ENCODE results near the gene MINDY1.

Gene MINDY1

DNA sequence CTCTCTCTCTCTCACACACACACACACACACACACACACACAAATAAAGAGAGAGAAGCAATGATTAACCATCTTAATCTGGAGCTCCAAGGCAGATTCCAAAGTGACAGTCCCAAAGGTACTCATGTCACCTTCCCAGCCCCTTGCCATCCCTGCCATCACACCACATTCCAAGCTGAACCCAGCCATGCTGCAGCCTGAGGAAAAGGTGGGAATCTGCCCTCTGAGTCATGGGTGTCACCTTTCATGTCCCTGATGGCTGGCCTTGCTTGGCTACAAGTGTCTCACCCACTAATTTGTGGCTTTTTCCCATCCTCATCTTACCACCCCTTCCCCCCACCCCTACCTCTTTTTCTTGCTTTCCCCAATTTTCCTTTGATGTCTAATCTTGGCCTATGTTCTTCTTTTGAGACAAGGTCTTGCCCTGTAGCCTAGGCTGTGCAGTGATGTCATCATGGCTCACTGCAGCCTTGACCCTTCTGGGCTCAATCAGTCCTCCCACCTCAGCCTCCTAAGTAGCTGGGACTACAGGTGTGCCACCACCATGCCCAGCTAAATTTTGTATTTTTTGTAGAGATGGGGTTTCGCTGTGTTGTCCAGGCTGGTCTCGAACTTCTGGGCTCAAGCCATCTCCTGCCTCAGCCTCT is 21.4 kb downstream of the MINDY1 start:
- no peak for DNase-seq (ENCODE audit: low spot score)

DNA sequence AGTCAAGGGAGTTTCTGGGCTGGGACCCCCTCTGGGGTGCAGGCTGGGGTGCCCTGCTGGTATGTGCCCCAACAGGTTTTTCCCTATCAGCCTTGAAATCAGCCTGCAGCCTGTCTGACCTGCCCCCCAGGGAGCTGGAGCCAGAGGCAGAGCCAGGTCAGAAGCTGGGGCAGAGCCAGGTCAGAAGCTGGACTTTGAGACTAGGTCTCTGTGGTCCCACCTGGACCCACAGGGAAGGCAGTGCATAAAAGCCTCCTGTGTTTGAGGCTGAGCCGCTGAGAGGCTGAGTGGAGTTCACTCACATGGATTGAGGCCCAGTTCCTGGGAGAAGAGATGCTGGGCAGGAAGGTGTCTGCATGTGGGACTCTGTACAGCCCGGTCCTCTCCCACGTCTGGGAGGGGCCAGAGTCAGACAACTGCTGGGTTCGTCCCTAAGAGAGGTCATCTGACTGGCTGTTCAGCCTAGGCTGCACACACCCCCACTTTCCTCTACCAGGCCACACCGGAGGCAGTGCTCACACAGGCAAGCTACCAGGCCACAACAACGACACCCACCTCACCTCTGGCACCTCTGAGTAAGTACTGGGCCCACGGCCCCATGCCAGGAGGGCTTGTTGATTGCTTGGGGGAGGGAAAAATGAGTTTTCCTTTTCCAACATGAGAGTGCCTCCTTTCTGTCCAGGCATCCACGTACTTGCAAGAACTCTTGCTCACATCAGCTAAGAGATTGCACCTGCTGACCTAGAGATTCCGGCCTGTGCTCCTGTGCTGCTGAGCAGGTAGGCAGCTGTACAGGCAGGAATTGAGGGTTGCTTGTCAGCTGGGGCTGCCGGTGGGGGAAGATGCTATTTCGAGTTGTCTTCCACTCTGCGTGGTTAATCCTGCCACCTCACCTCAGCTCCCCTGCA is 24.6 kb downstream of the MINDY1 start, which contains the start of gene ANXA9:
Gene ANXA9 (plus strand): TSS at position 488 of the 908 bp plus-strand sequence. CDS start 814 bp downstream, outside the sequence.
- DNase-seq (ENCODE audit: low spot score) = no peak

DNA sequence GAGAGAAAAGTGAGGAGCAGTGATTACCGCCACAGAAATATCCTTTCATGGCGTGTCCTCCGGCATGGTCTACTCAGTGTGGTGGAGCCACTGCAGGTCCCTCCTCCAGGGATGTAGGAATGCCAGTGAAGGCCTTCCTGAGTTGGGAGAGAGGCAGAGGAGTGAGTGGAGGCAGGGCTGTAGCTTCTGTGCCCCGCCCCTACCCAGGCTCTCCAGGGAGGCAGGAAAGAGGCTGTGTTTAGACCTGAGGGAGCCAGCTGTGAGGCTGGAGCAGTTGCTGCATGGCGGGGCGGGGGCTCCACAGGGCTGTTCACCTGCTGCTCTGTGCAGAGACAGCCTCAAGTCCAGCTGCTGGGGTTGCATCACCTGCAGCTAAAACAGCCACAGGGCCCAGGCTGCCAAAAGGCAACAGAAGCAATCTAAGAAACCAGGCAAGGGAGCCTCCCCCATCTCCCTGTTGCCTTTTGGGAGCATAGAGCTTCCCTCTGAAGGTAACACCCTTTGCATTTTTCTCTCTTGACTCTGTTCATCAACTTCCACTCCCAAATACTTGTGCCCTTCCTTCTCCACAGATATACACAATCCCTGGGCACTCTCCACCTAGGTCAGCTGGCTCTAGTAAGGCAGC is 25.4 kb downstream of the MINDY1 start:
- no peak for DNase-seq (ENCODE audit: low spot score)

DNA sequence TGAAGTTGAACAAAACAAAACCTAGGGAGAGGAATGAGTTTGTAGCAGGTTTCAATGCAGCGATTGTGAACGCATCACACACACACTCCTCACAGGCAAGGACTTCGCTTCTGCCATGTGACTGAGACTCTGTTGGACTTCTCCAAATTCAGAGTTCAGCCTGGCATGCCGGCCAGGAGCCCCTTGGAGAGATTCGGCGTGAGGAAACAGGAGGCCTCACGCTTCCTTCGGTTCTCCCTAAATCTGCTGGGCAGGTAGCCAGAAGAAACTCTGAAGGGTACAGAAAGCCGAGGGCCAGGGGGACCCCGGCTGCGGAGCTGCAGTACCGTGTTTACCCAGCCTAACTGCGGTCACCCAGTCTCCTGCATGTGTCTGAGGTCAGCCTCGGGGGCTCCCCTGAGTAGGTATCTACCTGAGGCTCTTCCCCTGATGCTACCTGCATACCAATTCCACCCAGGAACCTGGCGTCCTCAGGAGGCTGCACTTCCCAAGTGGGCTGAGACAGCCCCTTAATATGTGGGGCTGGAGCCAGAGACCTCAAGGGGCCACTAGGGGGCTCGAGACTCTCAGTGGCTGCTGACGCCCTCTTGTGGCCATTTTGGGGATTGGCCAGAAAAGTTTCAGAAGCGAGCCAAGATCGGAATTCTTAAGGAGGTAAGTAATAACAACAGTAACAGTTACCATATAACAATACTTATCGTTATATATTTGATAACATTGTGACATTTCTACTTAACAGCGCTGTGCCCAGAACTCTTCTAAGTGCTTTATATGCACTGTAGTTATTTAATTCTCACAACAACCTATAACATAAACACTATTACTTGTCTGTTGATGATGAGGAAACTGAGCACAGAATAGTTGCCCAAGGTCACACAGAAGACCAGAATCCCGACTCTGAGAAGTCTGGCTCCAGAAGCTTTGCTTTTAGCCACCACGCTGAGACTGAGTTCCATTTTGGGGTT is 27.3 kb downstream of the MINDY1 start:
- peak; percentile 87 for DNase-seq (ENCODE audit: low spot score)

DNA sequence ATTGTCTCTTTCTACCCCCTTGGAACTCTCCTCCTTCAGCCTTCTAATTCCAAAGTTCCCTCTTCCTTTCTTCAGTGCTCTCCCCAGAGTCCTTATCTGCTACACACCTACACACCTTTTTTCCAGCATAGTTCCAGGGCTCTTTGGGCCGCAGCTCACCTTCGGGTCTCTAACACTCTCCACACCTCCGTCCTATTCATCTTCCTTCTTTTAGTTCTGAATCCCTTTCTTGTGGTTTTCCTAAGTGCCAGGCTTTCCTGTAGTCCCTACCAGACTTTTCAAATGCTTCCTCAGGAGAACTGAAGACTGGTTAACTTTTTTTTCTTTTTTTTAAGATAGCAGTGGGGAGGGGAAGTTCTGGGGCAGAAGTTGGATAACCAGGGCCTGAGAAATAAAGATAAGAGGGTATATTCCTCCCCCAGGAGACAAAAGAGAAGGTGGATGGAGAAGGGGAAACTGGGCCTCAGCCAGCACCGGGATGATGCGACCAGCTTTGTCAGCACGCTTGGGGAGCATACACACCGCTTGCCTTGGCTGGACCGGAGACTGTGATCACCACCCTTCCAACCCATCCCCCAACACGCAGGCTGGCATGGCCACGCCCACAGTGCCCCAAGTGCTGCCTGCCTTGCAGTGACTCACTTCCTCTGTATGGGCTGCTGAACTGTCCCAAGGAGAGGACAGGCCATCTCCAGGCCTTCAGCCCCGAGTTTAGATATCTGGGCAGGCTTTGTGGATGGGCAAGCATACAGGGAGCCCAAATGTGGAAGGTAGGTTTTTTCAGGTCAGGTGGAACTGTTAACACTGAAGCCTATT is 29.6 kb downstream of the MINDY1 start:
- peak; percentile 76 for DNase-seq (ENCODE audit: low spot score)

DNA sequence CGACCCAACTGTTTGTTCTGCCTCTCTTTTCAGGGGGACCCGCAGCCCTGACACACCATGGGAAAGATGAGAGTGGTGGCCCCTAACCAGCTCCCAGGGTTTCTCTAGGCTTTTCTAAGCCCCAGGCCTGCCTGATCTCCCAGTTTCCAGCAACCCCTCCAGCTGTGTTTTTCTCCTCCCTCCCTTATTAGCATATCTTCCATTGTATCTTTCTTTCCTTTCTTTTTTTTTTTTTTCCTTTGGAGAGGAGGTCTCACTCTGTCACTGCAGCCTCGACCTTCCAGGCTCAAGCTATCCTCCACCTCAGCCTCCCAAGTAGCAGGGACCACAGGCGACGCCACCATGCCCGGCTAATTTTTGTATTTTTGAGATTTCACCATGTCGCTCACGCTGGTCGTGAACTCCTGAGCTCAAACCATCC is 30.3 kb downstream of the MINDY1 start:
- DNase-seq (ENCODE audit: low spot score) = no peak

DNA sequence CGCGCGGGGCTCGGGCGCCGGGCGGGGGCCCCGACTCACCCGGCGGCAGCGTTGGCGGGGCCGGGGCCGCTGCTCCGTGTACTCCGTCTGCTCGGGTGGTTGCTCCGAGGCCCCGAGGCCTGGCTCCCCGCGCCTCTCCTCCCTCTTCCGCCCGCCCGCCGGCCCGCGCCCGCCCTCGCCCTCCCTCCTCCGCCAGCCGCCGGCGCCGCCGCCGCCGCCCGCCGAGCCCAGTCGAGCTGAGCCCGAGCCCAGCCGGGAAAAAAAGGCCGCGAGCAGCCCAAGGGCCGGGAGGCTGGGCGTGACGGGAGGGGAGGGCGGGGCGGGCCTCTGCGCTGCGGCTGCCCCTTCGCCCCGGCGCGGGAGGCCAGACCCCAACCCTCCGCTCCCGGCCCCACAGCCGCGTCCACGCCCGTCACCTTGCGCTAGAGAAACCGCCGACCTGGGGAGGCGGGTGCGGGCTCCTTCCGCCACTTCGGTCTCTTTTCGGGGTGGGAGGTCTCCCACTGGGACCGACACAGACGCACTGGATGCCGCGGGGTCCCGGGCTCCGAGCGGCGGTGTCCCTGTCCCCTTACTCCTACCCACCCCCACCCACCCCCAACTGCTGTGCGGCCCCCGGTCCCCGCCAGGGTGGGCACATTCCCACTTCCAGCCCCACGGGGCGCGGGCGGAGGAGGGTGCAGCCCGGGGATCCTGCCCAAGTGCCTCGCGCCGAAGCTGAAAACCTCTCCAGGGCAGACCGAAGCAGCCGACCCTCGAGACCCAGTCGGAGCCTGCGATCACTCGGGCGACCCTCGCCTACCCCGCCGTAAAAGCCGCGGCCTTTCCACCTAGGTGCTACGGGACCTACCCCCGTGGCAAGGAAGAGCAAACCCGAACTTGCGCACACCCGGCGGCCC is 31.9 kb downstream of the MINDY1 start, which contains the start of gene CERS2:
Gene CERS2 (minus strand): TSS at position 256 of the 899 bp plus-strand sequence. CDS start 5,745 bp downstream, outside the sequence.
- peak; percentile 79 for DNase-seq (ENCODE audit: low spot score)

DNA sequence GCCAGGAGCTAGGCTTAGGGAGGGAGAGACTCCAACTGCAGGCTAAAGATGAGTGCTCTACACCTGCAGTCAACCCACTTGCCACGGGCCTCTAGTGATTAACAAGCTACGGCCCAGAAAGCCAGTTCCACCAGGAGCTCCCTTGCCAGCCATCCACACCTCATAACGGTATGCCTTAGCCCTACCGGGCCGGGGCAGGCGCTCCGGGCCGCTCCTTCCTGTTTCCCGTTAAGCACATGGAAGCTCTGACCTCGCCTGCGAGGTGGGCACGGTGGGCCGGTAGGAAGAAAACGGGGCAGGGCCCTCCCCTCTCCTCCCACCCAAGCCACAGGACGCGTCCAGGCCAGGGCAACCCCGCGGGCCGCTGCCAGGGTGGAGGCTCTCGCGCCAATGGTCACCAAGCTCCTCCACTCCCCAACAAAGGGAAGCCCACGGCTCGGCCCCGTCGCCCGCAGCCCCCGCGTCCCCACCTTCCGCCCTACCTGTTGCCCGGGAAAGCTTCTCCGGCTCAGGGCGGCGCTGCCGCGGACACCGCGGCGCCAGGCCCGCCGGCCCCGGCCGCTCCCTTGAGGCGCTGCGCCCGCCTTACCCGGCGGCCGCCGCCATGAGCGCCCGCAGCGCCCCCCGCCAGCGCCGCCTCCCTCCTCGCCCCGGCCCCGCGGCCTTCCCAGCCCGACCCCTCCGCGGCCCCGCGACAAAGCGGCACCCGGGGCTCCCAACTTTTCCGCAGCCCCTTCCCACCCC is 32.7 kb downstream of the MINDY1 start:
- no peak for DNase-seq (ENCODE audit: low spot score)

DNA sequence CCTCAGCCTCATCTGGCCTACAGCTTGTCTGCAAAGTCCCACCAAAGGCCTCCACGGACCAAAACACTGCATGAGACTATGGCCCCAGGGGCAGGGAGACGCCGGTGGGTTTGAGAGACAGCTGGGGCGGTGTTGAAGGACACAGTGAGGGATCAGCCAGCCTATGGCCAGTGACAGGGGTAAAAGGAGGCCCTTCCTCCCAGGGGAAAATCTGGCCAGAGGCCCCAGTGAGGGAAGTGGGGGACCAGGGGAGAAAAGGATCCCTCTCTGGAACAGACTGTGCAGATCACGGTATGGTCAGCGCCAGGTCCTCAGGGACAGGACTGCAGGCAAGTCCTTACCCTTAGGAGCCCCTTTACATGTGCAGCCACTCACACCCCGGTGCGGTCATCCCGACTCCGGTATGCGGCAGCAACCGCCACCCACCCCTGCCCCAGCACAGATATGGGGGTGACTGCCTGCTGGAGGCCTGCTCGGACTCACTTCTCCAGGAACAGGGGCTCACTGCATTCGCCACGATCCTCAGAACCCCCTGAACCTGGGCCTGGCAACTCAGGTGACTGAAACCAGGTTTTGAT is 33.4 kb downstream of the MINDY1 start:
- DNase-seq (ENCODE audit: low spot score) = no peak

DNA sequence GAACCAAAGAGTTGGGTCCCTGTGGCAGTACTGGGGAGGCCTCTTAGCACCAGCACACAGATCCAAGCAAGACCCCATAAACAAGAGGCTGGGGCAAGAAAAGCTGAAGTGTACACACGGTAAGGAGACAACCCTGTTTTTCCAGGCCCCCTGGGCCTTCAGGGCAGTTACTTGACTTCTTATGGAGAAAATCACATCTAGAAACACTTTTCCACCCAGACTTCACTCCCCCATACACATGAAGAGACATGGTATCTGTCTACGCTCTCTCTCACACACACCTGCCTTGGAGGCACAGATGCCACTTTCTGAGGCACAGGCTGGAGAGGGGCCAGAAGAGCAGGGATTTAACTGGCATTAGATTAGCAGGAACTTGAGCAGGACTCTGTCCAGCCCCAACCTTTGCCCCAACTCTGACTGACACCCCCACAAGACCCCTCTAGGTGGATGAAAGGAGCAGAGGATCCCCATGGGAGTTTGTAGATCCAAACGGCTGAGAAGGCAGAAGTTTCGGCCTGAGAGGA is 34.2 kb downstream of the MINDY1 start:
- DNase-seq (ENCODE audit: low spot score) = no peak

DNA sequence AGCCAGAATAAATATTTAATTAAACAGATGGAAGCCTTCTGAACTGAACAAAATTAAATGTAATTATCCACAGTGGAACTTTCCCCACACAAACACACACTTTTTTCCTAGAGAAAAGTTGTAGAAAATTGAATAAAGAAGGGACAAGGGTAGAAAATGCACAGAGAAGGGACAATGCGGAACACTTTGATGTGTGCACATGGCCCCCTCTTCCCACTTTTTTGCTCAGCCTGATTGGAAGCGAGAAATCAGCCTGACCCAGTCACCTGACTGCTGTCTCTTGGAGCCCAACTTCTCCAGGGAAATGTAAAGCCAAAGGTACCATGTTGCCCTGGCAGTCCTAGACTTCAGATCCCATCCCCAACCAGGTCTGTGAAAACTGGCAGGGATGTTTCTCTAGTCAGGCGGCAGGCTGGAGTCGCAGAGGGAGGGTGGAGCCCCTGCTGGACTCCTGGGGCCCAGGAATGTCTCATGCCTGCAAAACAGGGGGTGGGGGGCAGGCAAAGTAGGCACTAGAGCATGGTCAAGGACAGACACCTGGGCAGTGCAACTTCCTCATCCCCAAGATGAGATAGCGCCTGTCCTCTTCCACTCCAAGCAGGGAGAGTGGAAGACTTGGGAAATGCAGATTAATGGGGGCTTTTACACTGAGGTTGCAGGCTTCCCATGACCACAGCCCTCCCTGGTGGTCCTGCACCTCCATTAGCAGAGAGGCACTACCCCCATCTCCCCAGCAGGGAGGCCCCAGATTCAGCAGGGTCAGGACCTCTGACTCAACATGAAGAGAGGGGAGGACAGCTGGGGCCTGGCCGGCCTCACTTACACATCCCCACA is 34.9 kb downstream of the MINDY1 start:
- no peak for DNase-seq (ENCODE audit: low spot score)

DNA sequence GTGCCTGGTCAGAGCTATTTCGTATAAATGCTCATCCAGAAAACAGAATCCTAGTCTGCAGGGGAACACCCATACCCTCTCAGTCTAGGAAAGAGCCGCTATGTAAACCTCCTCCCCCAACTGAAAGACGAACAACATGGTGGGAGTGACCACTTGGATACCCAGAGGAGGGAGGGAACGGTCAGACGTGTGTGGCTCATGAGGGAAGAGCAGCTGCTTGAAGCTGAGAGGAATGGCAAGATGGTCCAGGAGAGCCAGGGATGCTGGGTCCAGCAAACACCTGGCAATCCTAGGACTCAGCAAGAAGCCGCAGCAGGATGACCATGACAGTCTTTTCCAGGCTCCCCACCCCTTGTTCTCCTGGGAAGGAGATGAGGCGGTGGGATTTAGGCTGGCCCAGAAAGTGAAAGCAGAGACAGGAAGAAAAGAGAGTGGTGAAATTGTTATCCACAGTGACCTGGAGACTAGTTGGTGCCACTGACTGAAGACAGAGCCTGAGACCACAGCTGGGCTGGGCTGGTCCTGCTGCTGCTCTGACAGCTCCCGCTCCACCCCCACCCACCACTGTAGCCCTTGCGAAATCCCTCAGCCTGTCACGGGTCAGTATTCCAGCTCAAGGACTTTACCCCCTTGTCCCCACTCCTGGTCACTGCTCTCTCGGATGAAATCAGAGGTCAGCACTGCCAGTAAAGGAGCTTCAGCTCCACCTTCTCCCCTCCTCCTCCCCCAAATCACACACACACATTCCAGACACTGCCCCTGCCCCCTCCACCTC is 35.7 kb downstream of the MINDY1 start:
- DNase-seq (ENCODE audit: low spot score) = no peak

DNA sequence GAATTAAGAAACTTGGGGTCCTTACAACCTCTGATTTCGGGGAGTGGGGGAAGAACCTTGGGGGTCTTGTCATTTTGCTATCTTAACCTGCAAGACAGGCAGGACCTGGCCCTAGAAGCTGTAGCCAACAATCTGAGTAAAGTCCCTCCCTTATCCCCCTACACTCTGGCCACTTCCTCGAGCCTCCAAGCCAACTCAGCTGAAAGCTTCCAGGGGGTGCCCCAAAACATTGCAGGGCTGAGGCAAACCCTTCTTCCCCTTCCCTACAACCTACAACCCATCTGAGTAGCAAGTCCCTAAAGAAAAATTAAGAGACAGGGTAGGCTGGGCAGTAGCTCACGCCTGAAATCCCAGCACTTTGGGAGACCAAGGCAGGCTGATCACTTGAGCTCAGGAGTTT is 37.1 kb downstream of the MINDY1 start:
- DNase-seq (ENCODE audit: low spot score) = no peak

DNA sequence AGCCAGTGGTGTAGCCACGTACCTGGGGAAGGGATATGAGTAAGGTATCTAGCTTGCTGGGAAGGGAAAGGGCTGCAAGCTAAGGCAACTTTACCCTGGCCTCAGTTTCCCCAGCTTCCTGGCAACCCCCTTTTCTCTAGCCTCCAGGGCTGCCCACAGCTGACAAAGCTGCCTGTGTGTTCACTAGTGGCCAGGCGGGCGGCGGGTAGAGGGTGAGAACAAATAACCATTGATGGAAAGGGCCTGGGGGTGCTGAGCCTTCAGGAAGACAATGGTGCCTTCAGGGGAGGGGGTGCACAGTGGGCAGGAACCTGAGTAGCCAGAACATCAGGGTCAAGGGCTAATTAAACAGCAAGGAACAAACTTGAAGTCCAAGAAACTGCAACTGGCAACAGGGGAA is 38.2 kb downstream of the MINDY1 start:
- DNase-seq (ENCODE audit: low spot score) = peak; percentile 83

DNA sequence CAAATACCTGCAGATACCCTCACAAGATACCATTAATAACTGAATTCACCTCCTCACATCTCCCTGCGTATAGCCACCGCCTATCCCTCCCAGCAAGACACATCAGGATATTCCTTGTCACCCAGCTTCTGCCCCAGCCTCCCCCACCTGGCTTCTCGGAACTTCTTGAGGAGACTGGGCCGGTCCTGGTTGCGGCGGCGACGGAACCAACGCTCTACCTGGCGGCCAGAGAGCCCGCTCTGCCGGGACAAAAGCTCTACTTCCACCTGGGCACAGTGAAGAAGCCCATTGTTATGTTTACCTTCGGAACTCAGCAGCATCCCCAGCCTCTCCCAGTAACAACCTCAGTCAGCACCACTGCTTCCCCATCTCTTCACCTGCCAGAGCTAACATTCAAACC is 38.8 kb downstream of the MINDY1 start:
- DNase-seq (ENCODE audit: low spot score) = no peak

DNA sequence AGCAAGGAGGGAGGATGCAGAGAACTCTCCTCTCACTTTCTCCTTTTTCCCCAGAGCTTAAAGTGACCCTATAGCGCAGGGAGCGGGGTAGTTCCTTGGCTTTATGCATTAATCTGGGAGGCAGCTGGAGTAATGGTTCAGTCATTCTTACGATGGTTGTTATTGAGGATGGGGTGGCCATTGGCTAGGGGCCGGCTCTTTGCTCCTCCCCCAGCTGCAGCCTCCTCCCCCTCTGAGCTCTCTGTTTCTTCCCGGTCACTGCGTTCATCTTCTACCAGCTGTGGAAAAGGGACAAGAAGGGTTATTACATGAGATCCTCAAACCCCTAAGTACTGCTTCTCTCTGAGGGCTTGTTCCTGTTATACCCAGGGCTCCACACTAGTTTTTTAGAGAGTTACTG is 40.7 kb downstream of the MINDY1 start:
- DNase-seq (ENCODE audit: low spot score) = no peak
